ENCODE measurements around the gene ZC3H4.

- TF ChIP-seq POLR2A (IDR thresholded peaks at IDR 0.05; ENCODE audit: low read depth, low read length) (0 out of 2 replicates have a peak, but pooled peaks have one; percentile 43), TAF1 (IDR thresholded peaks at IDR 0.05; ENCODE audit: borderline replicate concordance, low read depth, low read length) (0 out of 2 replicates have a peak, but pooled peaks have one; percentile 27), HDAC6 (IDR thresholded peaks at IDR 0.05; ENCODE audit: unreplicated experiment) (no peak), CTCF (IDR thresholded peaks at IDR 0.05 in 2 of 3, conservative IDR thresholded peaks at IDR 0.05 in 1 of 3; ENCODE audit: control insufficient read depth in 2 of 3, extremely low read depth in 1 of 3, insufficient read depth in 1 of 3, low read depth in 3 of 3, low read length in 3 of 3) (no peak), PML (IDR thresholded peaks at IDR 0.05; ENCODE audit: low read length) (no peak), ZNF384 (IDR thresholded peaks at IDR 0.05; ENCODE audit: borderline replicate concordance, low read depth, low read length) (peak; percentile 42; the same call in 1 of the 2 replicates), GABPA (IDR thresholded peaks at IDR 0.05; ENCODE audit: low read depth) (no peak)
These were observed 65.7 kb downstream of the ZC3H4 start for GRCh38 chr19:47047763-47048405.

Measured in GM12878 (cell line).